ENCODE data around the gene INPP5F. TPM values are rescaled to one million over a fixed set of nuclear protein-coding genes. Genes with fewer than 3 reads are reported as not detected.
A peak's percentile ranks its signal among the peaks of the same experiment; 100 is the strongest.

Gene INPP5F
- total RNA-seq, 1 donor from 2014 or later, result 5.1 TPM

DNA sequence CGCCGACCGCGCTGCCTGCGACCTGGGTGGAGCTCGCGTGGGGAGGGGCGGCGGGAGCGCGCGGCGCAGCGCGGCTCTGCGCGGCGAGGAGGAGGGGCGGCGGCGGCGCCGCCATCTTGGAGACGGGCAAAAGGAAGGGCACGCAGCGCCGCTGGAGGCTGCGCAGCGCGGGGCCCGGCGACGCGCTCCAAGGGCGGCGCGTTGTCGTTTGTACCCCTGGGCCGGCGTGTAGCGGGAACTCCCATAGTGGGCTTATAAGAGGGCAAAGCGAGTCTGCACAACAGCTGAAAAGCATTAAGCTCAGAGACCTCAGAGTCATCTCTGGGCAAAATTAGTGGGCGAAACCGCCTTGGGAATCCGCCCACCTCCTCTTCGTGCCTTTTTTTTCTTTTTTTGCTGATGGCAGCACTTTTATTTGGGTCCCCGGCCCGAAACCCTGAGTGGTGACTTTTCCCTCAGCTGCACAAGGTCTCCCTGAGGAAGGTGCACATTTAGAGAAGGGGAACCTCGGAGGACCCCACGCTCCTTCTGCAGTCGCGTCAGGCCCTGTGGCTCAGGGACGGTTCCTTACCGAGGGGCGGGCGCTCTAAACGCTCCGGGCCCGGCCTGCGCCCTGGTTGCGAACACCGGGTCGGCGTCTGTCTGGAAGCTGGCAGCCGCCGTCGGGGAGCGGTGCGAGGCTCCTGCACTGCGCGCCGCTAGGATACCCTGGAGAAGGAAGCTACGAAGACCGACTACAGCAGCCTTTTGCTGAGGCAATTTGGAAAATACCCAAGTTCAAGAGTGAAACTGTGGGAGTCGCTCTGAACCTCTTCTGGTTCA, 147.2 kb downstream of the INPP5F start:
- peak; percentile 30 to 91 for DNase-seq (ENCODE audit: low spot score in 2 of 2)
- H3K4me3 ChIP-seq, result peak overlapping the region; percentile 72 to 91

DNA sequence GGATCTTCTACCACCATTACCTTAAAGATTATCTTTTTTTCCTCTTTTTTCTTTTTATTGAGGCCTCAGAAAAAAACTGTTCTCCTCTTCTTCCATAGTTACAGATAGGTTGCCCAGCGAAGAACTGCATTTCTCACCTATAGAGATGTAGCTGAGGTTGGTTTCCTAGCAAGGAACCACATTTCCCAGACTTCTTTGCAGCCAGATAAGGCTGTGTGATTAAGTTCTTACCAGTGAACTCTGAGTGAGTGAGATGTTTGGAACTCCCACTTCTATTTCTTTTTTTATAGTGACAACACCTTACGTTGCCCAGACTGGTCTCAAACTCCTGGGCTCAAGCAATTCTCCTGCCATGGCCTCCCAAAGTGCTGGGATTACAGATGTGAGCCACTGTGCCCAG, 152.7 kb downstream of the INPP5F start:
- H3K27me3 ChIP-seq, result no peaks in the 10 kb centered on the region
- DNase-seq (ENCODE audit: low spot score in 2 of 2), result no peak
- TF ChIP-seq, protein P1, sequence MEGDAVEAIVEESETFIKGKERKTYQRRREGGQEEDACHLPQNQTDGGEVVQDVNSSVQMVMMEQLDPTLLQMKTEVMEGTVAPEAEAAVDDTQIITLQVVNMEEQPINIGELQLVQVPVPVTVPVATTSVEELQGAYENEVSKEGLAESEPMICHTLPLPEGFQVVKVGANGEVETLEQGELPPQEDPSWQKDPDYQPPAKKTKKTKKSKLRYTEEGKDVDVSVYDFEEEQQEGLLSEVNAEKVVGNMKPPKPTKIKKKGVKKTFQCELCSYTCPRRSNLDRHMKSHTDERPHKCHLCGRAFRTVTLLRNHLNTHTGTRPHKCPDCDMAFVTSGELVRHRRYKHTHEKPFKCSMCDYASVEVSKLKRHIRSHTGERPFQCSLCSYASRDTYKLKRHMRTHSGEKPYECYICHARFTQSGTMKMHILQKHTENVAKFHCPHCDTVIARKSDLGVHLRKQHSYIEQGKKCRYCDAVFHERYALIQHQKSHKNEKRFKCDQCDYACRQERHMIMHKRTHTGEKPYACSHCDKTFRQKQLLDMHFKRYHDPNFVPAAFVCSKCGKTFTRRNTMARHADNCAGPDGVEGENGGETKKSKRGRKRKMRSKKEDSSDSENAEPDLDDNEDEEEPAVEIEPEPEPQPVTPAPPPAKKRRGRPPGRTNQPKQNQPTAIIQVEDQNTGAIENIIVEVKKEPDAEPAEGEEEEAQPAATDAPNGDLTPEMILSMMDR (IDR thresholded peaks at IDR 0.05), result no peak
- peaks cover 0 to 5% of the 10 kb centered on the region in 2 donors for H3K4me1 ChIP-seq
- H3K36me3 ChIP-seq, result no peaks in the 10 kb centered on the region
- intact Hi-C loops (cut with DNase I), result no loop called here
- H3K4me3 ChIP-seq, result no peak overlapping the region
- no peak overlapping the region for H3K27ac ChIP-seq
- no peaks in the 10 kb centered on the region for H3K9me3 ChIP-seq

More for the DNA sequence above, 147.2 kb downstream of the INPP5F start:
- Histone ChIP-seq H3K27ac (peak overlapping the region; percentile 85 to 90), H3K27me3 (no peaks in the 10 kb centered on the region), H3K9me3 (no peaks in the 10 kb centered on the region), H3K4me1 (peaks cover 0 to 18% of the 10 kb centered on the region in 2 donors), H3K36me3 (no peaks in the 10 kb centered on the region)
- TF ChIP-seq, protein P1 (IDR thresholded peaks at IDR 0.05), result no peak
- intact Hi-C loops (cut with DNase I), result loop anchor here (1.0 to 5.0 kb wide), 5 partner anchors 19 to 846 kb away; partner anchors contain the start of genes BAG3, NANOS1, SEC23IP and TIAL1

Other genes with a start within 250 kb of the INPP5F start
- 42.9 TPM for gene RGS10, start 183.3 kb upstream of the INPP5F start, total RNA-seq
- gene TIAL1, start 129.1 kb upstream of the INPP5F start, total RNA-seq, result 35.5 TPM
- gene BAG3, start 74.7 kb upstream of the INPP5F start, total RNA-seq, result 88.0 TPM
- 29.4 TPM for gene MCMBP, start 146.8 kb downstream of the INPP5F start, total RNA-seq
- gene SEC23IP, start 166.7 kb downstream of the INPP5F start, total RNA-seq, result 17.1 TPM

All from ascending aorta (tissue), 2 donors.